ENCODE results near the gene TNRC18. TPM values are rescaled to one million over a fixed set of nuclear protein-coding genes. Genes with fewer than 3 reads are reported as not detected.

TNRC18 gene
- total RNA-seq, 1 donor from 2014 or later, result 95.4 TPM

DNA sequence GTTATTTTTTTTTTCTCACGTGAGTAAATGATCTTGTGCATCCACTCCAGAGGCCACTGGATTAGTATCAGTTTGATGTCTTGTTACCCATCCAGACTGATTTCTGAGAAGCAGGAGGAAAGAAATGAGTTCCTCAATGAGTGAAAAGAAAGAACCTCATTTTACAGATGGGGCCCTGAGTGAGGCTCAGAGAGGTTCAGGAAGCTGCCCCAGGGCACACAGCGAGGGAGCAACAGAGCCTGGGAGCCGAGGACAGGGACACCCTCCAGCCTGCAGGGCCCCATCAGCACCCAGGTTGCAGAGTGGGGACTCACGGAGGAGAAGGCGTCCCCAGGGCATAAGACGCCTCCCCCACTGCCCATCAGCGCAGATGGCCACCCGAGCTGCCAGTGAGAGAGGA is 30.9 kb upstream of the TNRC18 start:
- TF ChIP-seq, protein P1, sequence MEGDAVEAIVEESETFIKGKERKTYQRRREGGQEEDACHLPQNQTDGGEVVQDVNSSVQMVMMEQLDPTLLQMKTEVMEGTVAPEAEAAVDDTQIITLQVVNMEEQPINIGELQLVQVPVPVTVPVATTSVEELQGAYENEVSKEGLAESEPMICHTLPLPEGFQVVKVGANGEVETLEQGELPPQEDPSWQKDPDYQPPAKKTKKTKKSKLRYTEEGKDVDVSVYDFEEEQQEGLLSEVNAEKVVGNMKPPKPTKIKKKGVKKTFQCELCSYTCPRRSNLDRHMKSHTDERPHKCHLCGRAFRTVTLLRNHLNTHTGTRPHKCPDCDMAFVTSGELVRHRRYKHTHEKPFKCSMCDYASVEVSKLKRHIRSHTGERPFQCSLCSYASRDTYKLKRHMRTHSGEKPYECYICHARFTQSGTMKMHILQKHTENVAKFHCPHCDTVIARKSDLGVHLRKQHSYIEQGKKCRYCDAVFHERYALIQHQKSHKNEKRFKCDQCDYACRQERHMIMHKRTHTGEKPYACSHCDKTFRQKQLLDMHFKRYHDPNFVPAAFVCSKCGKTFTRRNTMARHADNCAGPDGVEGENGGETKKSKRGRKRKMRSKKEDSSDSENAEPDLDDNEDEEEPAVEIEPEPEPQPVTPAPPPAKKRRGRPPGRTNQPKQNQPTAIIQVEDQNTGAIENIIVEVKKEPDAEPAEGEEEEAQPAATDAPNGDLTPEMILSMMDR (IDR thresholded peaks at IDR 0.05), result no peak
- Mint-ChIP-seq H3K27ac (ENCODE audit: unreplicated experiment) (no peak overlapping the region), H3K4me3 (ENCODE audit: unreplicated experiment) (no peak overlapping the region), H3K9me3 (ENCODE audit: low read depth) (no peaks in the 10 kb centered on the region), H3K27me3 (ENCODE audit: low read depth) (peaks cover 4% of the 10 kb centered on the region), H3K36me3 (ENCODE audit: low read depth) (no peaks in the 10 kb centered on the region), H3K4me1 (ENCODE audit: low read depth) (no peaks in the 10 kb centered on the region)
- no peak for DNase-seq (ENCODE audit: low spot score)

DNA sequence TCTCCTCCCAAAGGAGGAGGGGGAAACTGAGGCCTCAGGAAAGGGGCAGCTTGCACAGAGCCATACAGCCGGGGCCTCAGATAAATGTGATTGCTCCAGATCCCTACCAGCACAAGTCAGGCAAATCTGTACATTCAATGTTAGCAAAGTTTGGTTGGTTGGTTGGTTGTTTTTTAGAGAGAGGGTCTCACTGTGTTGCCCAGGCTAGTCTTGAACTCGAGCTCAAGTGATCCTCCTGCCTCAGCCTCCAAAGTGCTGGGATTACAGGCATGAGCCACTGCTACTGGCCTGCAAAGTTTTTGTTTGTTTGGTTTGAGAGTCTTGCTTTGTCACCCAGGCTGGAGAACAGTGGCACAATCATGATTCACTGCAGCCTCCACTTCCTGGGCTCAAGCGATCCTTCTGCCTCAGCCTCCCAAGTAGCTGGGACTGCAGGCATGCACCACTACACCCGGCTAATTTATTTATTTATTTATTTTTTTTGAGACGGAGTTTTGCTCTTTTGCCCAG is 30.0 kb upstream of the TNRC18 start:
- DNase-seq (ENCODE audit: low spot score), result no peak
- Mint-ChIP-seq H3K27me3 (ENCODE audit: low read depth) (peaks cover 4% of the 10 kb centered on the region), H3K27ac (ENCODE audit: unreplicated experiment) (no peak overlapping the region), H3K4me3 (ENCODE audit: unreplicated experiment) (no peak overlapping the region), H3K4me1 (ENCODE audit: low read depth) (no peaks in the 10 kb centered on the region), H3K36me3 (ENCODE audit: low read depth) (no peaks in the 10 kb centered on the region), H3K9me3 (ENCODE audit: low read depth) (no peaks in the 10 kb centered on the region)
- TF ChIP-seq, protein P1 (IDR thresholded peaks at IDR 0.05), result no peak

DNA sequence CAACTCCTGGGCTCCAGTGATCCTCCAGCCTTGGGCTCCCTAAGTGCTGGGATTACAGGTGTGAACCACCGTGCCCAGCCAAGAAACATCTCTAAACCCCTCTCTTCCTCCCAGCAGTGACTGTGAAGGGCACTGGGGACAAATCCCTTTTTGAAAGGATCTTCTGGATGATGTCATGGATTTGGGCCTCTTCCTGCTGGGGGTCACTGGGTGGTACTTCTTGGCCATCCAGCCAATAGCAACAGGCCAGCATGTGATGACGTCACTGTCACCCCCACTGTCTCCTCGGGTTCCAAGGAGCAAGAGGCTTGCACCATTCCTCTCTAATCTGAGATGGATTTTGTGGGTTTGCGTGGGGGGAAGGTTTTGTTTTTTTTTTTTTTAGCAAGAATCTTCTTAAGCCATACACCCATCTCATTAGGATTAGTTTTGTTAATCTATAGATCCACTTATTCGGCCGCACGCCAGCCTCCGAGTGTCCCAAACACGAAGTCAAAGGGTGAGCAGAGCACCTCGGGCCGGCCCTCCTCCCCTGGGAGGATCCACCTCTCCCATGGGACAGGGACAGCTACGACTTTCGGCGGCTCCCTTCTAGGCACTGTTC is 29.4 kb upstream of the TNRC18 start:
- no peak for DNase-seq (ENCODE audit: low spot score)
- peaks cover 4% of the 10 kb centered on the region for H3K27me3 Mint-ChIP-seq (ENCODE audit: low read depth)
- no peaks in the 10 kb centered on the region for H3K4me1 Mint-ChIP-seq (ENCODE audit: low read depth)
- no peaks in the 10 kb centered on the region for H3K36me3 Mint-ChIP-seq (ENCODE audit: low read depth)
- no peak overlapping the region for H3K27ac Mint-ChIP-seq (ENCODE audit: unreplicated experiment)
- H3K4me3 Mint-ChIP-seq (ENCODE audit: unreplicated experiment), result no peak overlapping the region
- H3K9me3 Mint-ChIP-seq (ENCODE audit: low read depth), result no peaks in the 10 kb centered on the region
- TF ChIP-seq, protein P1 (IDR thresholded peaks at IDR 0.05), result no peak

DNA sequence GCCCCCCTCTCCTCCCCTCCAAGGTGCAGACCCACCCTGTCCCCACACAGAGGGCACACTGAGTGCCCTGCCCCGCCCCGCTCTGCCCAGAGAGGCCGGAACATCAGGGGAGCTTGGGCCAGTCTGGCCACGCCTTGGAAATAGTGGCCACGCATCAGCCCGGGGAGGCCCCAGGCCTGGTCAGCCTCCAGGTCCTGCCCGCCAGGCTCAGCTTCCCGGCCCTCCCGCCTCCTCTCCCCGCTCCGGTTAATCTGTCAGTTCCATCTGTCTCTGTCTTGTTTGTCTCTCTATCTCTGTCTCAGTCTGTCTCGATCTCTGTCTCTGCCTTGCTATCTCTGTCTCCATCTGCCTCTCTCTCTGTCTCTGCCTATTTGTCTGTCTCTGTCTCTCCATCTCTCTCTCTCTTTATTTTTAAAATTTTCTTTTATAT is 28.9 kb upstream of the TNRC18 start:
- Mint-ChIP-seq H3K36me3 (ENCODE audit: low read depth) (no peaks in the 10 kb centered on the region), H3K27me3 (ENCODE audit: low read depth) (peaks cover 4% of the 10 kb centered on the region), H3K4me3 (ENCODE audit: unreplicated experiment) (no peak overlapping the region), H3K27ac (ENCODE audit: unreplicated experiment) (no peak overlapping the region), H3K4me1 (ENCODE audit: low read depth) (no peaks in the 10 kb centered on the region), H3K9me3 (ENCODE audit: low read depth) (no peaks in the 10 kb centered on the region)
- DNase-seq (ENCODE audit: low spot score), result no peak
- TF ChIP-seq, protein P1 (IDR thresholded peaks at IDR 0.05), result no peak

DNA sequence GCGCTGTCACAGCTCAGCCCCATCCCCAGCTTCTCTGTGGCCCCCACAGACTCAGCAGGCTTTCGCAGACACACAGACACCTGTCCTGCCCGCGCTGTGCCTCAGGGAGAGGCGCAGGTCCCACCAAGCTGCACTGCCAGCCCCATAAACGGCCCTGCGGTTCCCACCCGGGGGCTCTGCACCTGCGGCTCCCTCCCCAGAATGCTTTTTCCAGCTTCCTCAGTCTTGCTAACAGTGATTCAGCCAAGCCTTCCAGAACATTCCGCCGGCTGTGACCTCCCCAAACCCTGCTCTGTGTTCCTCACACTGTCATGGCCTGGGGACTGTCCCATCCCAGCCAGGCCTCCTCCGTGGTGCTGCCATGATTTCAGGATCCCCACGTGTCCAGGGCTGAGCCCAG is 27.8 kb upstream of the TNRC18 start:
- TF ChIP-seq, protein P1 (IDR thresholded peaks at IDR 0.05), result no peak
- no peak for DNase-seq (ENCODE audit: low spot score)
- no peaks in the 10 kb centered on the region for H3K36me3 Mint-ChIP-seq (ENCODE audit: low read depth)
- no peak overlapping the region for H3K4me3 Mint-ChIP-seq (ENCODE audit: unreplicated experiment)
- no peak overlapping the region for H3K27ac Mint-ChIP-seq (ENCODE audit: unreplicated experiment)
- no peaks in the 10 kb centered on the region for H3K9me3 Mint-ChIP-seq (ENCODE audit: low read depth)
- H3K4me1 Mint-ChIP-seq (ENCODE audit: low read depth), result no peaks in the 10 kb centered on the region
- peaks cover 4% of the 10 kb centered on the region for H3K27me3 Mint-ChIP-seq (ENCODE audit: low read depth)
